Stimulated activated CD4-positive, alpha-beta T cell treated with anti-CD3 and anti-CD28 coated beads, Interleukin-2, amount 100 ng/mL, for 24 hours (primary cell): ENCODE results near the gene GNRHR.
"Not testable (repeated sequence)": the region's sequence is repeated elsewhere in the genome, so short reads cannot be mapped to it uniquely, and the experiment has no call there.

Experiments
- DNase-seq, 2 donors: peaks; one replicate each; pipeline ENCODE4 v3.0.0-alpha.2; 2020

The GNRHR gene, protein sequence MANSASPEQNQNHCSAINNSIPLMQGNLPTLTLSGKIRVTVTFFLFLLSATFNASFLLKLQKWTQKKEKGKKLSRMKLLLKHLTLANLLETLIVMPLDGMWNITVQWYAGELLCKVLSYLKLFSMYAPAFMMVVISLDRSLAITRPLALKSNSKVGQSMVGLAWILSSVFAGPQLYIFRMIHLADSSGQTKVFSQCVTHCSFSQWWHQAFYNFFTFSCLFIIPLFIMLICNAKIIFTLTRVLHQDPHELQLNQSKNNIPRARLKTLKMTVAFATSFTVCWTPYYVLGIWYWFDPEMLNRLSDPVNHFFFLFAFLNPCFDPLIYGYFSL

DNA sequence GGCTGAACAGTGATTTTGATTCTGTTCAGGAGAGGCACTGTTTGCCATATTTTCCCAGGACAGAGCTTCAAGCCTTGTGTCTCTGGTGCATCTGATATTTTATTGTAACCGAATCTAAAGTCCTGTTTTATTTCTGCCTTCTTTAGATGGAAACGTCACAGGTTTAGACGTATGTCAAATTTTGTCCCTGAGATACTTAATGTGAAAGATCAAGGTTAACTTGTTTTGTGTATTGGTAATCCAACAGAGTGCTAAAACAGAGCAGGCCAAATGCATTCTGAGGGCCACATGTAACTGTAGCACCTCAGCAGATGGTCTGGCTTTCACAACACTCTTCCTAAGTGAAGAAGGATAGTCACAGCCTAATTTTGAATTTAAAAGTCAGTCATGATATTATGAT is at the start of gene GNRHR:
GNRHR (minus strand) TSS at position 101 of the 400 bp plus-strand sequence; CDS start at position 48, 53 bp downstream.
- no peak for DNase-seq

DNA sequence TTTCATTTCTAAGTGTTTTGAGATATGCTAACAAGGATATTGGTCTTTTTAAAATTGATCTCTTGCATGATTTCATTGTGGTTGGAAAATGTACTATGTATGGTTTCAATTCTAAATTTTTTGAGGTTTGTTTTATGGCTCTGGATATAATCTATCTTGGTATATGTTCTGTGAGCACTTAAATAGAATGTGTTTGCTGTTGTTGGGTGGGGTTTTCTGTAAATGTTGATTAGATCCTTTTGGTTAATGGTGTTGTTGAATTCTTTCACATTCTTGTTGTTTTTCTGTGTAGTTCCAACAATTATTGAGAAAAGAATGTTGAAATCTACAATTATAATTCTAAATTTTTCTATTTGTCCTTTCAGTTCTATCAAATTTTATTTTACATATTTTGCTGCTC is 42.6 kb upstream of the GNRHR start:
- no peak for DNase-seq

GRCh38 chr4:67790721-67791120 is 36.5 kb upstream of the GNRHR start:
- no peak for DNase-seq

DNA sequence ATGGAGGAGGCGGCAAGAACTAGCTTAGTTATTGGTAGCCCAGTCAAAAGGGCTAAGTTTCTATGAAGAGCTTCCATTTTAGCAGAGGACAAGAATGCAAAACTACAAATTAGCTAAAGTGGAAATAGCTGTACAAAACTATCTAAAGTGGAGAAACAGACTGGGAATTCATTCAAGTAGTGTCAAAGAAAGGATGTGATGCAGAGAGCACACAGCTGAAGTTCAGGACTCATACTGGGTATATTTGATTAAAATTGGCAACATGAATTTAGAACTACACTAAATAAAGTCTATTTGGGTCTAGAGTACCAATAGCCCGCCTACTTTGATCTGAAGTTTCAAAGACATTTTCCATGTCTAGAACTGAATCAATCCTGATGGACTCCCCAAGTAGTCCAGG is 33.1 kb upstream of the GNRHR start:
- DNase-seq = no peak

DNA sequence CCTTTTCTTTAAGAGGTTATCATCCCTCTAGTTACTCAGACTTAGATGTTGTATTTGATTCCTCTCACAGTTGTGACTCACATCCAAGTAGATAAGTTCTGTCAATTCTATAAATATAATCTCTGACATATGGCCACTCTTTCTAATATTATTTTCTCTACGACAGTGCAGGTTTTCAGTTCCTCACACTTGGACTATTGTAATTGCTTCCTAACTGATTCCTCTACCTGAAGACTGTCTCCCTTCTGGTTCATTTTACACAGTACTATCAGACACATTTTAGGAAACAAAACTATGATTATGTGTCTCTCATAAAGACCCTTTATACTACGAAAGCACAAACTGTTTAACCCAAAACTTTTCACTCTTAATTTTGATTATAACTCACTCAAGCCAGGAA is 31.3 kb upstream of the GNRHR start:
- no peak for DNase-seq

GRCh38 chr4:67779631-67780030 is 25.4 kb upstream of the GNRHR start:
- DNase-seq = no peak

- DNase-seq = no peak
Measured at GRCh38 chr4:67776746-67777145, 22.6 kb upstream of the GNRHR start.

GRCh38 chr4:67770422-67770821 is 16.2 kb upstream of the GNRHR start:
- DNase-seq = no peak

- DNase-seq = no peak
Measured at GRCh38 chr4:67765928-67766327, 11.7 kb upstream of the GNRHR start.

DNA sequence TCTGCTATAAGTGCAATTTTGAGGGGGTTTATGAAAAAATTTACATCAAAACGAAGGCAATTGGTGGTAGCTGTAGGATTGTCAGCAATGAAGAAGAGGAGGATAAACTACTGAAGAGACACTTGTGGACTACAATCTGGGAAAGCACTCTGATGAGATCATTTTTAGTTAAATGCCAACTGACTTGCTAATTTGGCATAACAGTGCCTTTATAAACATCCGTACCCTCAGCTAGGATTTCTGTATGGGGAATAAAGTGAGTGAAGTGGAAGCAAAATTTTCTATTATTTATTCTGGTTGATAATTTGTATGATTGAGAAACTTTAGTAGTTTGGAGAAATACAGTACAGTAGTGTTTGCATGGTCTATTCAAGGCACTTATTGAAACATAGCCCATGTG is 11.2 kb upstream of the GNRHR start:
- DNase-seq = no peak

DNA sequence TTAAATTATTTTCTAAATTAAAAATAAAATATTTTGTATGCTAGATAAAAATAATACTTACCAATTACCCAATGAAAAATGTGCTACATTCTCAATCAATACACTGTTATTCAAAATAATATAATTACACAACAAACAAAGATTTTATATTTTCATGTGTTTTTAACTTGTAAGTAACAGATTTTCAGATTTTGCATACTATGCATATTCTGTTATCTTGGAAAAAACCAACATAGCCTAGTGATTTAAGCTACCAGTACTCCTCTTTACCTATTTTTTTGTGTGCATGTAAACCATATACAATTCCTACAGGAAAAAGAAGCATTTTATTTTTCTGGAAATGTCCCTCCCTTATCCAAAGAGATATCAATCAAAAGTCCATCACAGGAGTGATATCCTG is 10.0 kb upstream of the GNRHR start:
- DNase-seq = no peak

GRCh38 chr4:67762086-67762485 is 7.9 kb upstream of the GNRHR start:
- DNase-seq = no peak

DNA sequence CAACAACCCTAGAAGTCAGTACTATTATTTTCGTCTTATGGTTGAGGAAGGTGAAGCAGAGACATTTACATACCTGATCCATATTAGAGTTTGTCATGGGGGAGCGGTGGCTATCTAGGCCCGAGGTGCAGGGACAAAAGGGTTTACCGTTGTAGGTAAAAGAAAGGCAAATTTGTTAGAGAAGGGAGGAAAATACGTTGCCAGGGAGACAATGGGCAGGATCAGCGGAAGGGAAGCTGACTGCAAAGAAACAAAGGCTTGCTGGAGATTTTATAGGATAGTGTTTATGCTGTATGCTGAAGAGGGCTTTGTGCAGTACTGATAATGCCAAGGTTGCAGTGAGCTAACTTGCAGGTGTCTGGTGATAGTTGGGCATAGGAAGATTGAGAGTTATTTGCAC is 2.8 kb upstream of the GNRHR start:
- not testable (repeated sequence) for DNase-seq

DNA sequence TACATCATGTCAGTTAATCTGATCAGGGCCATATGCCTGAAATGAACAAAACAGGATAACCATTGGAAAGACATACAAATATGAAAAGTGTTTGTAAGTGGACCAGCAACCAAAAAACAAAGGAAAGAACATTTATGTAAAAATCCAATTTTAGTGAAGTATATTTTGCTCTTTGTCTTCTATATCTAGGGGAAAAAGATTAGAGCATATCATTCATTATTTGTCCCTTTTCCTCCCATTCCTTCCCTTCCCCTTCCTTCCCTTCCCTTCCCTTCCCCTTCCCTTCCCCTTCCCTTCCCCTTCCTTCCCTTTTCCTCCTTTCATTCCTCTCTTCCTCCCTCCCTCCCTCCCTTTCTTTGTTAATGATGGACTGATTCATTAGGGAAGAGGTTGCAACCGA is 1.8 kb upstream of the GNRHR start:
- no peak for DNase-seq

DNA sequence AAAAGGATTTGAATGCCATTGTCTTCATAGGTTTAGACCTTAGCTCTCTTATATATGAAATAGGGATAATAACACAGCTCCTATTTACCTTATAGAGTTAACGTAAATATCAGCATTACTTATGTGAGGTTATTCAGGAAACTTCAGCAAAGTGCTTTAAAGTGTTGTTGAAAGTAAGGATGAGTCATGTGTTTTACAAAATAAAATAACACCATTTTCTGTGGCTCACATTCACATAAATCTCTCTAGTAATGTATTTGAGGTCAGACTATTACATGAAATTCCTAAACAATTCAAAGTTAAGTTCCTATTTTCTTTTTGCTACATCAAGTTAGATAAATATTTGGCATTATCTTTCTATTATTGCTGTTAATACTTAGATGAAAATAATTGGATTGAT is 2.9 kb downstream of the GNRHR start:
- no peak for DNase-seq

- DNase-seq = no peak
Measured at GRCh38 chr4:67750691-67751090, 3.5 kb downstream of the GNRHR start.

DNA sequence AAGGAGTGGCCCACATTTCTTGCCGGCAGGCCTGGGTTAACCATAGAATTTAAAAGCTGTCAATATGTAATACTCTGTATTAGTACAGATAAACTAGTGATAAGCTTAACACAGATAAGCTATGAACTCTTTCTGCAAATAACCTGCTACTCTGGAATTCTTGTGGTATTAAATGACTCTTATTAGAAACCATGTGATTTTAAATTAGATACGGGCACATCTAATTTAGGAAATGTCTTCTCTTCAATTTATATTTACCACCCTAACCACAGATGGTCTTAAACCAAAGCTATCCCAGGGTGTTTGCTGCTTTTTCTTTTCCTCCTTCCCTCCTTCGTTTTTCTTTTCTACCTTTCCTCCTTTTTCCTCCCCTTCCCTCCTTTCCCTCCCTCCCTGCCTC is 4.9 kb downstream of the GNRHR start:
- DNase-seq = no peak

DNA sequence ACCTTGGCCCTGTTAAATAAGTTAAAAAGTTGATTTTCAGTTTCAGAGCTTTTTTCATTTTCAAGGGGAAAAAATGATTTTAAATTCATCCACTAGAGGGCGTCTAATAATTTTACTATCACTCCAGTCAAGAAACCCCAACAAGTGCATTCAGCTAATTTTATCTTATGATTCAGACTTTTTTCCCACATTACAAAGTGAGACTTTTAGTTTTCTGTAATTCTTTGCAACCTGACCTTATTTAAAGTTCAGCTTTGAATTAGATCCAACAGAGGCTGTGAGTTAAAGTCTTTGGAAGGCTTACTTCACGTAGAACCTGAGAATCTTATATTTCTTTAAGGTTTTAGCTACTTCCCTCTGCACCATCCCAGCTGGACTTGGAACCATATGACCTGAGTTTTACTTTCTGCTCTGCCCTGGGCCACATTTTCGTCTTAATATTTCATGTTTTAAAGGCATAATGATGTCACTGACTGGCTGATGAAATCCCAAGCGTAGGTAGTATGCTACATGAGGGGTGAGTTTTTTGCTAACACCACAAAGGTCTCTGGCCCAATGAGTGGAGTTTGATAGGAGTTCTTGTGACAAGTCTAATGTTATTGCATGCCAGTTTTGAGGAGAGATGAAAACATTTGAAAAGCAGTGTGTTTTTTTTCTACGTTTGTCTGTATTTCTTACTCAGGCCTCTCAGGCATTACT is 7.2 kb downstream of the GNRHR start:
- no peak for DNase-seq

DNA sequence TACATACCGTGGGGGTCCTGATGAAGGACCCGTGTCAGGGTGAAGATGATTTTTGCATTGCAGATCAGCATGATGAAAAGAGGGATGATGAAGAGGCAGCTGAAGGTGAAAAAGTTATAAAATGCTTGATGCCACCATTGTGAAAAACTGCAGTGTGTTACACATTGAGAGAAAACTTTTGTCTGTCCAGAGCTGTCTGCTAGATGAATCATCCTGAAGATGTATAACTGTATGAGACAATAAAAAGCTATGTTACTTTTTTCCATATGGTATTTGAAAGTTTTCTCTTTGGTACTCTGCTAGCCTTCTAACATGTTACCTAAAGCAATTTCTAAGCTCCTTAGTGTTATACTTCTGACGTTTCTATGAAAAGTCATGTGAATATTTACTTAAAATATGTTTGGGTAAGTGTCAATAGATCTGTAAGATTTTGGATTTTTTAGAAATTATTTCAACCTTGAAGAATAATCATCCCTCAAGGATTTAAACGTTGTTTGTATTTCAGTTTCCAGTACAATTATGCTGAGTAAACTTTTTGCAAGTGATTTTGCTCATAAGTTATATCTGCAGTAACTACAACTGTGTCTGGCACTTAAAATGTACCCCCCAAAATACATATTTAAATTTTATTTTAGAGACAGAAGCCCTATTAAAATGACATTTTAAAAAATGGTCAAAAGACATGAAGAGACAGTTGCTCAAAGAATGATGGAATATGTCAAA is 9.5 kb downstream of the GNRHR start:
- DNase-seq = no peak

GRCh38 chr4:67743194-67743593 is 11.0 kb downstream of the GNRHR start:
- DNase-seq = no peak

DNA sequence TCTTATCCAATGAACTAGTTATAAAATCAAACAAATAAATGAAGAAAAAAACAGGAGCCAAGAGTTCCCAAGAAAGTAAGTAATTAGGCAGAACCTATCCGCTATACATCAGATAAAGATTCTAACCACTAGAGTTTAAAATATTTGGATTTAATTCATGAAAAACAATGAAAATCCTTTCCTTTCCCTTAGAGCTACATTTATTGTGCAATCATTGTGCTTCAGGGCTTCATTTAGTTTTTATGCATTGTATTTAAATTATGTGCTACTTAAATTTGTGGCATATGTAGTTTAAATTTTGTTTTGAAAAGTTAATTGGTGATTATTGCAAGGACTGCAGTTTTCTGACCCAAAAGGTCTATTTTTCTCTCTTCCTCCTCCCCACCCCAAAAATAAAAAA is 17.9 kb downstream of the GNRHR start:
- DNase-seq = no peak

- no peak for DNase-seq
Measured at GRCh38 chr4:67735325-67735724, 18.9 kb downstream of the GNRHR start.

DNA sequence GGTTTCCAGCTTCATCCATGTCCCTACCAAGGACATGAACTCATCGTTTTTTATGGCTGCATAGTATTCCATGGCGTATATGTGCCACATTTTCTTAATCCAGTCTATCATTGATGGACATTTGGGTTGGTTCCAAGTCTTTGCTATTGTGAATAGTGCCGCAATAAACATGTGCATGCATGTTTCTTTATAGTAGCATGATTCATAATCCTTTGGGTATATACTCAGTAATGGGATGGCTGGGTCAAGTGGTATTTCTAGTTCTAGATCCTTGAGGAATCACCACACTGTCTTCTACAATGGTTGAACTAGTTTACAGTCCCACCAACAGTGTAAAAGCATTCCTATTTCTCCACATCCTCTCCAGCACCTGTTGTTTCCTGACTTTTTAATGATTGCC is 23.7 kb downstream of the GNRHR start:
- DNase-seq = not testable (repeated sequence)
